Measurements from ENCODE around the gene GBP4.

Gene GBP4

GRCh38 chr1:89143484-89143883 lies 55.3 kb downstream of the GBP4 start:
- in situ Hi-C loops (cut with HindIII; ENCODE audit: low pct_ligation_motif_present, low sequenced_read_pairs) = no loop called here
- H3K4me3 ChIP-seq (ENCODE audit: low read depth, low read length) = no peak overlapping the region
- no peaks in the 10 kb centered on the region for H3K27me3 ChIP-seq (replicated peaks)
- DNase-seq = no peak
- no peak for TF ChIP-seq CTCF (IDR thresholded peaks at IDR 0.05; ENCODE audit: low read depth, low read length, missing control alignments)
- H3K36me3 ChIP-seq (replicated peaks) = no peaks in the 10 kb centered on the region
- H3K27ac ChIP-seq = no peak overlapping the region

DNA sequence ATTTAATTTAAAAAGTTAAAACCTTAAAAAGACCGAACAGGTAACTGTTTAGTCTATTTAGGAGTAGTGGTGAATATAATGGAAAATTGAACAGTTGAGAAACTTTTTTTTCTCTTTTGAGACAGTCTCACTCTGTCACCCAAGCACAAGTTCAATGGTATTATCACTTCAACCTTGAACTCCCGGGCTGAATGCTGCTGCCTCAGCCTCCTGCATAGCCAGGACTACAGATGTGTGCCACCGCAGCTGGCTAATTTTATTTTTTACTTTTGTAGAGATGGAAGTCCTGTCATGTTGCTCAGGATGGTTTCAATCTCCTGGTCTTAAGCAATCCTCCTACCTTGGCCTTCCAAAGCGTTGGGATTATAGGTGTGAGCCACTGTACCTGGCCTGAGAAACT lies 56.6 kb downstream of the GBP4 start:
- H3K36me3 ChIP-seq (replicated peaks) = no peaks in the 10 kb centered on the region
- in situ Hi-C loops (cut with HindIII; ENCODE audit: low pct_ligation_motif_present, low sequenced_read_pairs) = no loop called here
- DNase-seq = no peak
- H3K4me3 ChIP-seq (ENCODE audit: low read depth, low read length) = no peak overlapping the region
- TF ChIP-seq CTCF (IDR thresholded peaks at IDR 0.05; ENCODE audit: low read depth, low read length, missing control alignments) = no peak
- no peak overlapping the region for H3K27ac ChIP-seq
- H3K27me3 ChIP-seq (replicated peaks) = no peaks in the 10 kb centered on the region

DNA sequence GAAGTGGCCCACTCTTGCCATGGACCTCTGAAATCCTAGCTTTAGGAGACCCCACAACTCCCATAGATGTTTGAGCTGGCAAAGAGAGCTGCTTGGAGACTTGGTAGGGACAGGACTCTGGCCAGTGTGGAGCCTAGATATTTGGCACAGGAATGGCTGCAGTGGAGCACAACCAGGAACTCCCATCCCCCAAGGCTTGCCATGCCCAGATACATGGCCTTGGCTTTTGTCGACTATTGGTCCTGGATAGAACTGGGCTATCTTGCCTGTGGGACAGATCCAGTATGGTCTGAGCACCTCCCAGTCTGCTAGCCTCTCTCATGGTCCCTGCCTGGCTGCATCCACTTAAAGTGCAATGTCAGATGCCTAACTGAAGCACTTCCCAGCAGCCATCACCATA lies 65.0 kb downstream of the GBP4 start:
- Histone ChIP-seq H3K27me3 (replicated peaks) (no peaks in the 10 kb centered on the region), H3K27ac (no peak overlapping the region), H3K4me3 (ENCODE audit: low read depth, low read length) (no peak overlapping the region), H3K36me3 (replicated peaks) (no peaks in the 10 kb centered on the region)
- in situ Hi-C loops (cut with HindIII; ENCODE audit: low pct_ligation_motif_present, low sequenced_read_pairs) = no loop called here
- no peak for TF ChIP-seq CTCF (IDR thresholded peaks at IDR 0.05; ENCODE audit: low read depth, low read length, missing control alignments)
- no peak for DNase-seq
